ENCODE data around the gene DNASE2B. TPM values are rescaled to one million over a fixed set of nuclear protein-coding genes. Genes with fewer than 3 reads are reported as not detected.

DNASE2B gene
- total RNA-seq, 1 donor from 2014 or later: 26.1 TPM

GRCh38 chr1:84407958-84408422 lies 9.7 kb downstream of the DNASE2B start:
- peaks cover 19% of the 10 kb centered on the region for H3K4me1 ChIP-seq
- no peaks in the 10 kb centered on the region for H3K9me3 ChIP-seq
- H3K36me3 ChIP-seq: no peaks in the 10 kb centered on the region
- no peak overlapping the region for H3K27ac ChIP-seq
- H3K27me3 ChIP-seq (ENCODE audit: low read depth): no peaks in the 10 kb centered on the region
- TF ChIP-seq CTCF (IDR thresholded peaks at IDR 0.05): no peak
- no peak for DNase-seq
- peak; percentile 51 to 64 for ATAC-seq
- H3K4me3 ChIP-seq: no peak overlapping the region
- intact Hi-C loops (cut with DNase I): no loop called here

- DNase-seq: no peak
- Histone ChIP-seq H3K4me3 (no peak overlapping the region), H3K27me3 (ENCODE audit: low read depth) (no peaks in the 10 kb centered on the region), H3K4me1 (peaks cover 19% of the 10 kb centered on the region), H3K36me3 (no peaks in the 10 kb centered on the region), H3K27ac (no peak overlapping the region), H3K9me3 (no peaks in the 10 kb centered on the region)
- intact Hi-C loops (cut with DNase I): no loop called here
- TF ChIP-seq CTCF (IDR thresholded peaks at IDR 0.05): no peak
- no peak for ATAC-seq
These were observed 11.6 kb downstream of the DNASE2B start for GRCh38 chr1:84409888-84410287.

- TF ChIP-seq CTCF (IDR thresholded peaks at IDR 0.05): no peak
- no peak overlapping the region for H3K27ac ChIP-seq
- H3K4me3 ChIP-seq: no peak overlapping the region
- DNase-seq (no peak), ATAC-seq (peak in 1 of 2 donors; percentile 55)
- intact Hi-C loops (cut with DNase I): no loop called here
- H3K27me3 ChIP-seq (ENCODE audit: low read depth): no peaks in the 10 kb centered on the region
- H3K9me3 ChIP-seq: no peaks in the 10 kb centered on the region
- H3K36me3 ChIP-seq: no peaks in the 10 kb centered on the region
- peaks cover 19% of the 10 kb centered on the region for H3K4me1 ChIP-seq
These were observed 12.2 kb downstream of the DNASE2B start for GRCh38 chr1:84410328-84411095.

- no peaks in the 10 kb centered on the region for H3K27me3 ChIP-seq (ENCODE audit: low read depth)
- no peak overlapping the region for H3K27ac ChIP-seq
- TF ChIP-seq CTCF (IDR thresholded peaks at IDR 0.05): no peak
- peaks cover 19% of the 10 kb centered on the region for H3K4me1 ChIP-seq
- H3K36me3 ChIP-seq: no peaks in the 10 kb centered on the region
- DNase-seq (no peak), ATAC-seq (no peak)
- intact Hi-C loops (cut with DNase I): no loop called here
- no peak overlapping the region for H3K4me3 ChIP-seq
- H3K9me3 ChIP-seq: no peaks in the 10 kb centered on the region
These were observed 14.1 kb downstream of the DNASE2B start for GRCh38 chr1:84412316-84412942.

GRCh38 chr1:84415396-84415795 lies 17.1 kb downstream of the DNASE2B start:
- Histone ChIP-seq H3K9me3 (no peaks in the 10 kb centered on the region), H3K27ac (no peak overlapping the region), H3K27me3 (ENCODE audit: low read depth) (no peaks in the 10 kb centered on the region), H3K4me3 (no peak overlapping the region), H3K36me3 (no peaks in the 10 kb centered on the region), H3K4me1 (peaks cover 3% of the 10 kb centered on the region)
- intact Hi-C loops (cut with DNase I): no loop called here
- no peak for ATAC-seq
- TF ChIP-seq CTCF (IDR thresholded peaks at IDR 0.05): no peak
- DNase-seq: no peak
